Glomerular endothelial cell (primary cell): ENCODE measurements around the gene MYH6. TPM values are rescaled to one million over a fixed set of nuclear protein-coding genes. Genes with fewer than 3 reads are reported as not detected.
"Not testable (repeated sequence)": the region's sequence is repeated elsewhere in the genome, so short reads cannot be mapped to it uniquely, and the experiment has no call there.

ENCODE experiments used
- DNase-seq: peaks from one replicate; pipeline ENCODE4 v3.0.0-alpha.2; 2011; ENCODE audit warnings: low read depth, low spot score; ENCODE audit errors: extremely low read depth
- total RNA-seq: library from RNA; depleted of rRNA; stranded (reverse); fragments of >200 nt; gene quantifications from 2 replicates; pipeline ENCODE4 v1.2.3, GENCODE V29; 2015

MYH6 gene
- total RNA-seq, 1 donor from 2014 or later = not detected

GRCh38 chr14:23415821-23416778, 8.0 kb upstream of the MYH6 start:
- no peak for DNase-seq

GRCh38 chr14:23414906-23415820, 7.1 kb upstream of the MYH6 start:
- DNase-seq = no peak

GRCh38 chr14:23414254-23414653, 6.2 kb upstream of the MYH6 start:
- DNase-seq = no peak

DNA sequence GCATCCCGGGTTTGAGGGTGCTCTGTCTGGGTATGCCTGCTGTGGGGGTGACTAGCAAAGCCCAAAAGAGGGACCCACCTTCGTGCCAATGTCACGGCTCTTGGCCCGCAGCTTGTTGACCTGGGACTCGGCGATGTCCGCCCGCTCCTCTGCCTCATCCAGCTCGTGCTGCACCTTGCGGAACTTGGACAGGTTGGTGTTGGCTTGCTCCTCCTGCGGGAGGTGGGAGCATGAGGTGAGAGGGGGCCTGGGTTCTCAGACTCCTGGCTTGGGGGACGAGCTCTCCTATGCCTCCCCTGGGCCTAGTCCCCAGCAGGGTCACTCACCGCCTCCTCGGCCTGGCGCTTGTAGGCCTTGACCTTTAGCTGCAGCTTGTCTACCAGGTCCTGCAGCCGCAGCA, 5.6 kb upstream of the MYH6 start:
- DNase-seq = no peak

GRCh38 chr14:23411563-23412525, 3.8 kb upstream of the MYH6 start:
- DNase-seq = no peak

- no peak for DNase-seq
Measured at GRCh38 chr14:23409966-23410635, 2.0 kb upstream of the MYH6 start.

GRCh38 chr14:23409475-23409874, 1.4 kb upstream of the MYH6 start:
- no peak for DNase-seq

DNA sequence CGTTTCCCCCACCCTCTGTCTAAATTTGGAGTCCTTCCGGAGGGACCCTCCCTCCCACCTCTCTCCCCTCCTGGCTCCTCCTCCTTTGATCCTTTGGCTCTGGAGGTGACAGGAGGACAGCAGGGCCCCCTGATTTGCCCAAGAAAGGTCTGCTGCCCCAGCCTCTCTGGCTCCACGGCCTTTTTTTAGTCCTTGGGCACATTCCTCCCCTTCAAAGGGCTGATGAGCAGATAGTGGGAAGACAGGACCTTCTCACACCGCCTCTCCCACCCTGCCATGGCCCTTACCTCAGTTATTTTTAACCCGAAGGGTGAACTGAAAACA, 196 bp upstream of the MYH6 start:
- DNase-seq = no peak

GRCh38 chr14:23406725-23407355, 1.2 kb downstream of the MYH6 start:
- DNase-seq = no peak

DNA sequence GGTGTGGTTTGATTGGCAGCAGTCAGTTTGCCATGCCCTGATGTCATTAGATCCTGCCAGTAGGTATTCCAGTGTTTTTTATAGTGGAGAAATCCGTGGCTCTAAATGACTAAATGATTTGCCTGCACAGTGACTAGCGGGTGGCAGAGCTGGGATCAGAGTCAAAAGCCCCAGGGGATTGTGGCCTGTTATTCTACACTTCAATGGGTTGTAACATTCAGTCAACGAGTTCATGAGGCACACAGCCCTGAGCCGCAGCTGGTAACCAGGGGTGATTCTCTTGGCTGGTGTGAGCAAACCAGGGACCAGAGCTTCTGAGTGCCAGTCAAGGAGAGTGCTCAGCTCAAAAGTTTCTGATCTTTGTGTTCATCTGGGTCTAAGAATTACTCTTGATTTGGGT, 1.8 kb downstream of the MYH6 start:
- no peak for DNase-seq

GRCh38 chr14:23405516-23406025, 2.5 kb downstream of the MYH6 start:
- no peak for DNase-seq

DNA sequence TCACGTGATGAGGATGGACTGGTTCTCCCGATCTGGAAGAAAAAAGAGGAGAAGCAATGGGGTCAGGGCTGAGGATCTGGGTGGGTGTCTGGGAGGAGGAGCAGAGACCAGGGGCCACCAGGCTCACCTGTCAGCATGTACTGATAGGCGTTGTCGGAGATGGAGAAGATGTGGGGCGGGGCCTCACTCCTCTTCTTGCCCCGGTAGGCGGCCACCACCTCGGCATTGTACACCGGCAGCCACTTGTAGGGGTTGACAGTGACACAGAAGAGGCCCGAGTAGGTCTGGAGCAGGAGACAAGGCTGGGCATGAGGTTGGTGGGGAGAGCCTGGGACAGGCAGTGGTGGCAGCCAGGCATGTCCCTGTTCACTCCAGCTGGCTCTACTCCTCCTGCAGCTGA, 3.0 kb downstream of the MYH6 start:
- no peak for DNase-seq

GRCh38 chr14:23404331-23404900, 3.7 kb downstream of the MYH6 start:
- DNase-seq = no peak

- DNase-seq = no peak
Measured at GRCh38 chr14:23403908-23404307, 4.2 kb downstream of the MYH6 start.

GRCh38 chr14:23403139-23403438, 5.0 kb downstream of the MYH6 start:
- DNase-seq = no peak

DNA sequence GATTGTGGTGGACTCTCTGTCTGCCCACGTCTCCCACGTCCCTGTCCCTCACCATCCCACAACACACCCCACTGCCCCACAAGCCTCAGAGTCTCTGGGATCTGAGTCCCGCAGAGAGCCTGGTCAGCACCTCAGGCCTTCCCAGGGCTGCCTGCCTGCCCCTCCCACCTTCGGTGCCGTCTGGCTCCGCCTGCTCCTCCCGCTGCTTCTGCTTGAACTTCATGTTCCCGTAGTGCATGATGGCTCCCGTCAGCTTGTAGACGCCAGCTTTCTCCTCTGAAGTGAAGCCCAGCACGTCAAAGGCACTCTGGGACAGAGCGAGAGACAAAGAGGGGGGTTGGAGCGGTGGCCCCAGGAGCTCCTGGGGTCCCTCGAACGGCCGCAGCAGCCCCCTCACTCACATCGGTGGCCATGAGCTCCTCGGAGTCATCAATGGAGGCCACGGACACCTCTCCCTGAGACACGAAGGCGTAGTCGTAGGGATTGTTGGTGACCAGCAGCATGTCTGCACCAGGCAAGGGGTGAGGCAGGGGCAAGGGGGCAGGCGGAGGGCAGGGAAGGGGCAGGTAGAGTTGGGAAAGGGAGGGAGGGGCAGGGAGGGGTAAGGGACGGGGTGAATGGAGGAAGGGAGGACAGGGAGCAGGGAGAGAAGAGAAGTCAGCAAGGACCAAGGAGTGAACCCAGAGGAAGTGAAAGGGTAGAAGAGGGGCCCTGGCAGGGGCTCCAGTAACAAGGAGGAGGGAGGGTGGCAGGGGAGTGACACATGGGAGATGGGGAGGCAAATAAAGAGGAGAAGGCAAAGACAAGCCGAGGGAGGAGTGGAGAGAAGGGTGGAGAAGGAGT, 5.6 kb downstream of the MYH6 start:
- no peak for DNase-seq

GRCh38 chr14:23401291-23401690, 6.8 kb downstream of the MYH6 start:
- no peak for DNase-seq

DNA sequence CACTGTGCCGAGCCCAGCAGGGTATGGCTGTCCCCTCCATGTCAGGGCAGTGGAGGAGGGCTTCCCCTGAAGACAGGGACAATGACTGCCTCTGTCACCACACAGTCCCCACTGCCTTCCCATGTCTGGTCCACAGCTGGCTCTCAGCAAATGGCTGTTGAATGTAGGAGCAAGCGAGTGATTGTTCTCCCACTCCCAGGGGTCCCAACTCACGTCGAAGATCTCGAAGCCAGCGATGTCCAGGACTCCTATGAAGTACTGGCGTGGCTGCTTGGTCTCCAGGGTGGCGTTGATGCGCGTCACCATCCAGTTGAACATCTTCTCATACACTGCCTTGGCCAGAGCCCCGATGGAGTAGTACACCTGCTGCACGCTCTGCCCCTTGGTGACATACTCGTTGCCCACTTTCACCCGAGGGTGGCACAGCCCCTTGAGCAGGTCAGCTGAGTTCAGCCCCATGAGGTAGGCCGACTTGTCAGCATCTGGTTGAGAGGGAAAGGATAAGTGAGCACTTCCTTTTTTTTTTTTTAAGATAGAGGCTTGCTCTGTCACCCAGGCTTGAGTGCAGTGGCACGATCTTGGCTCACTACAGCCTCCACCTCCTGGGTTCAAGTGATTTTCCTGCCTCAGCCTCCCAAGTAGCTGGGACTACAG, 7.5 kb downstream of the MYH6 start:
- not testable (repeated sequence) for DNase-seq
